ENCODE data around the gene AKT1. TPM values are rescaled to one million over a fixed set of nuclear protein-coding genes. Genes with fewer than 3 reads are reported as not detected.

The AKT1 gene
- total RNA-seq, 4 donors from 2014 or later = 51.9 to 91.0 (median 88.7) TPM

- H3K4me3 ChIP-seq (ENCODE audit: low read depth, poor library complexity, severe bottlenecking) = no peak overlapping the region
- 26 to 27% methylated on average over 22 to 23 of the region's 55 CpGs for WGBS, 2 donors
- no peak for DNase-seq (ENCODE audit: low spot score in 2 of 2)
- intact Hi-C loops (cut with DNase I; ENCODE audit: low total_unique reads) = no loop called here
- TF ChIP-seq CTCF (IDR thresholded peaks at IDR 0.05) (no peak), POLR2A (IDR thresholded peaks at IDR 0.05) (no peak)
Measured at GRCh38 chr14:104795781-104796686, 486 bp upstream of the AKT1 start.

- peak overlapping the region; percentile 44 for H3K4me3 ChIP-seq (ENCODE audit: low read depth, poor library complexity, severe bottlenecking)
- WGBS, 2 donors = 2 to 3% methylated on average over 15 to 16 of the region's 16 CpGs
- intact Hi-C loops (cut with DNase I; ENCODE audit: low total_unique reads) = no loop called here
- DNase-seq (ENCODE audit: low spot score in 2 of 2) = no peak
- no peak for TF ChIP-seq POLR2A (IDR thresholded peaks at IDR 0.05)
- TF ChIP-seq CTCF (IDR thresholded peaks at IDR 0.05) = no peak
Measured at GRCh38 chr14:104794631-104794992, 936 bp downstream of the AKT1 start.

- TF ChIP-seq POLR2A (IDR thresholded peaks at IDR 0.05) (no peak), CTCF (IDR thresholded peaks at IDR 0.05) (no peak)
- DNase-seq (ENCODE audit: low spot score in 2 of 2) = peak in 1 of 2 donors; percentile 93
- intact Hi-C loops (cut with DNase I; ENCODE audit: low total_unique reads) = no loop called here
- H3K4me3 ChIP-seq (ENCODE audit: low read depth, poor library complexity, severe bottlenecking) = peak overlapping the region; percentile 44
- 5 to 23% methylated on average over 6 to 15 of the region's 15 CpGs for WGBS, 2 donors
Measured at GRCh38 chr14:104794099-104794498, 1.4 kb downstream of the AKT1 start.

GRCh38 chr14:104793703-104793959 lies 1.9 kb downstream of the AKT1 start:
- TF ChIP-seq CTCF (IDR thresholded peaks at IDR 0.05) (no peak), POLR2A (IDR thresholded peaks at IDR 0.05) (no peak)
- intact Hi-C loops (cut with DNase I; ENCODE audit: low total_unique reads) = no loop called here
- no peak overlapping the region for H3K4me3 ChIP-seq (ENCODE audit: low read depth, poor library complexity, severe bottlenecking)
- no peak for DNase-seq (ENCODE audit: low spot score in 2 of 2)
- WGBS, 2 donors = 81 to 86% methylated on average over 2 of the region's 2 CpGs

GRCh38 chr14:104792945-104793702 lies 2.4 kb downstream of the AKT1 start:
- WGBS, 2 donors = 80 to 83% methylated on average over 15 of the region's 16 CpGs
- no peak for DNase-seq (ENCODE audit: low spot score in 2 of 2)
- intact Hi-C loops (cut with DNase I; ENCODE audit: low total_unique reads) = no loop called here
- no peak for TF ChIP-seq POLR2A (IDR thresholded peaks at IDR 0.05)
- TF ChIP-seq CTCF (IDR thresholded peaks at IDR 0.05) = no peak
- no peak overlapping the region for H3K4me3 ChIP-seq (ENCODE audit: low read depth, poor library complexity, severe bottlenecking)
